NOMO-1 (cell line): Measurements from ENCODE around the gene MASP1.

Source experiments
- DNase-seq, 2 experiments: peaks; one replicate each; lab custom pipeline; 2025; ENCODE audit not compliant: unreplicated experiment in 2 of 2; lab: John Stamatoyannopoulos, UW

The MASP1 gene

GRCh38 chr3:187291512-187292132, at the start of gene MASP1:
Gene MASP1, minus strand, starts transcription at chr3:187291737. Its CDS starts 105 bp downstream, at chr3:187291632.
- DNase-seq = no peak

GRCh38 chr3:187340578-187340977, 49.0 kb upstream of the MASP1 start:
- no peak for DNase-seq

GRCh38 chr3:187336322-187336721, 44.8 kb upstream of the MASP1 start:
- DNase-seq = no peak

GRCh38 chr3:187334904-187335303, 43.4 kb upstream of the MASP1 start:
- no peak for DNase-seq

- DNase-seq = no peak
Observed at GRCh38 chr3:187328691-187329090, 37.2 kb upstream of the MASP1 start.

- DNase-seq = peak; percentile 59 to 73
Observed at GRCh38 chr3:187327845-187328244, 36.3 kb upstream of the MASP1 start.

GRCh38 chr3:187325632-187326031, 34.1 kb upstream of the MASP1 start:
- no peak for DNase-seq

- no peak for DNase-seq
Observed at GRCh38 chr3:187323091-187323490, 31.6 kb upstream of the MASP1 start.

- DNase-seq = no peak
Observed at GRCh38 chr3:187322291-187322690, 30.8 kb upstream of the MASP1 start.

GRCh38 chr3:187321766-187322165, 30.2 kb upstream of the MASP1 start:
- DNase-seq = no peak

- DNase-seq = peak; percentile 45 to 78
Observed at GRCh38 chr3:187319699-187320302, 28.3 kb upstream of the MASP1 start.

GRCh38 chr3:187318819-187319616, 27.5 kb upstream of the MASP1 start:
- peak; percentile 31 to 68 for DNase-seq

GRCh38 chr3:187315872-187316271, 24.3 kb upstream of the MASP1 start:
- DNase-seq = no peak

- DNase-seq = no peak
Observed at GRCh38 chr3:187314176-187314575, 22.6 kb upstream of the MASP1 start.

GRCh38 chr3:187310954-187311470, 19.5 kb upstream of the MASP1 start:
- DNase-seq = no peak

- DNase-seq = no peak
Observed at GRCh38 chr3:187310226-187310625, 18.7 kb upstream of the MASP1 start.

- no peak for DNase-seq
Observed at GRCh38 chr3:187305881-187306280, 14.3 kb upstream of the MASP1 start.

GRCh38 chr3:187299611-187300010, 8.1 kb upstream of the MASP1 start:
- DNase-seq = no peak

GRCh38 chr3:187296911-187297310, 5.4 kb upstream of the MASP1 start:
- no peak for DNase-seq

GRCh38 chr3:187296058-187296457, 4.5 kb upstream of the MASP1 start:
- no peak for DNase-seq

GRCh38 chr3:187295316-187296034, 3.9 kb upstream of the MASP1 start:
- no peak for DNase-seq
